ENCODE measurements around the gene ZSCAN5A.

- TF ChIP-seq RAD21 (CRISPR knock-in tag; conservative IDR thresholded peaks at IDR 0.05 in 1 of 2, IDR thresholded peaks at IDR 0.05 in 1 of 2), result no peak
- no peak for TF ChIP-seq CTCF (IDR thresholded peaks at IDR 0.05 in 2 of 3, conservative IDR thresholded peaks at IDR 0.05 in 1 of 3; ENCODE audit: insufficient read depth in 2 of 3, low read depth in 1 of 3, low read length in 3 of 3)
- TF ChIP-seq POLR2A (conservative IDR thresholded peaks at IDR 0.05), result no peak
- TF ChIP-seq MAFF (IDR thresholded peaks at IDR 0.05; ENCODE audit: low read length), result no peak
- no peak for TF ChIP-seq HMG20A (CRISPR knock-in tag; conservative IDR thresholded peaks at IDR 0.05)
- TF ChIP-seq ZNF12 (CRISPR knock-in tag; IDR thresholded peaks at IDR 0.05), result no peak
- peak in 1 of 2 experiments; percentile 38; a peak in 1 of 4 replicates for TF ChIP-seq TRIM24 (IDR thresholded peaks at IDR 0.05)
- peak; percentile 62; the same call in 1 of the 2 replicates for TF ChIP-seq ZNF584 (CRISPR knock-in tag; IDR thresholded peaks at IDR 0.05; ENCODE audit: low read depth)
- TF ChIP-seq ZNF511 (CRISPR knock-in tag; IDR thresholded peaks at IDR 0.05), result no peak
- no peak for TF ChIP-seq XRCC5 (IDR thresholded peaks at IDR 0.05; ENCODE audit: low read depth, low read length)
- no peak for TF ChIP-seq PHB (CRISPR knock-in tag; IDR thresholded peaks at IDR 0.05)
- no peak for TF ChIP-seq MAFG (tag; conservative IDR thresholded peaks at IDR 0.05)
Observed at GRCh38 chr19:56347163-56347778, 32.6 kb upstream of the ZSCAN5A start.

Data from K562 (cell line).